ENCODE data around the gene BHMT2. TPM values are rescaled to one million over a fixed set of nuclear protein-coding genes. Genes with fewer than 3 reads are reported as not detected.

Gene BHMT2
- total and polyA plus RNA-seq, 2 experiments from 2014 or later, result 1.7 to 1.9 TPM

DNA sequence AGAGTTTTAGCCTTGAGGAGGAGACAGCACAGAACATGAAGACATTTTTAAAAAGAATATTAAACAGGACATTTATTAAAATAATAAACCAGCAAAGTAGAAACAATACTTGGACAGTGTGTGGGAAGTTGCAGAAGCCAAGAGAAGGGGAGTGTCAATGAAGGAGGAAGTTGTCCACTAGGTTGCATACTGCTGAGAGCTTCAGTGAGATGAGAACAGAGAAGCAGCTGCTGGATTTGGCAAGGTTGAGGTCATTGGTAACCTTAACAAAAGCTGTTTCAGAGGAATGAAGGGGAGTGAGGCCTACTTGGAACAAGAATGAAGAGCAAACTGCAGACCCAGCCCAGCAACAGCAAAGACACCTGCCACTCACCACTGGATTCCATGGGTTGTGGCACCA, 53.4 kb downstream of the BHMT2 start:
- Histone ChIP-seq H3K4me3 (no peak overlapping the region), H4K20me1 (replicated peaks; ENCODE audit: insufficient read depth) (no peaks in the 10 kb centered on the region), H2AFZ (no peak overlapping the region), H3F3A (replicated peaks; ENCODE audit: low read depth) (no peaks in the 10 kb centered on the region), H3K4me2 (no peak overlapping the region), H3K9me2 (ENCODE audit: insufficient read depth) (no peaks in the 10 kb centered on the region), H3K27ac (ENCODE audit: low read depth) (no peak overlapping the region), H3K4me1 (ENCODE audit: insufficient read depth) (no peaks in the 10 kb centered on the region), H3K27me3 (ENCODE audit: insufficient read depth) (no peaks in the 10 kb centered on the region), H3K36me3 (ENCODE audit: insufficient read depth) (no peaks in the 10 kb centered on the region), H3K79me2 (replicated peaks; ENCODE audit: insufficient read depth) (no peaks in the 10 kb centered on the region)
- Mint-ChIP-seq H3K27ac (no peak overlapping the region), H3K36me3 (ENCODE audit: low read depth) (no peaks in the 10 kb centered on the region), H3K4me3 (no peak overlapping the region), H3K9me3 (no peaks in the 10 kb centered on the region), H3K4me1 (no peaks in the 10 kb centered on the region), H3K27me3 (ENCODE audit: insufficient read depth, low read depth, poor library complexity) (no peaks in the 10 kb centered on the region)
- no peak for ATAC-seq
- TF ChIP-seq, protein P1, sequence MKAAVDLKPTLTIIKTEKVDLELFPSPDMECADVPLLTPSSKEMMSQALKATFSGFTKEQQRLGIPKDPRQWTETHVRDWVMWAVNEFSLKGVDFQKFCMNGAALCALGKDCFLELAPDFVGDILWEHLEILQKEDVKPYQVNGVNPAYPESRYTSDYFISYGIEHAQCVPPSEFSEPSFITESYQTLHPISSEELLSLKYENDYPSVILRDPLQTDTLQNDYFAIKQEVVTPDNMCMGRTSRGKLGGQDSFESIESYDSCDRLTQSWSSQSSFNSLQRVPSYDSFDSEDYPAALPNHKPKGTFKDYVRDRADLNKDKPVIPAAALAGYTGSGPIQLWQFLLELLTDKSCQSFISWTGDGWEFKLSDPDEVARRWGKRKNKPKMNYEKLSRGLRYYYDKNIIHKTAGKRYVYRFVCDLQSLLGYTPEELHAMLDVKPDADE (IDR thresholded peaks at IDR 0.05), result no peak
- TF ChIP-seq, protein P2, sequence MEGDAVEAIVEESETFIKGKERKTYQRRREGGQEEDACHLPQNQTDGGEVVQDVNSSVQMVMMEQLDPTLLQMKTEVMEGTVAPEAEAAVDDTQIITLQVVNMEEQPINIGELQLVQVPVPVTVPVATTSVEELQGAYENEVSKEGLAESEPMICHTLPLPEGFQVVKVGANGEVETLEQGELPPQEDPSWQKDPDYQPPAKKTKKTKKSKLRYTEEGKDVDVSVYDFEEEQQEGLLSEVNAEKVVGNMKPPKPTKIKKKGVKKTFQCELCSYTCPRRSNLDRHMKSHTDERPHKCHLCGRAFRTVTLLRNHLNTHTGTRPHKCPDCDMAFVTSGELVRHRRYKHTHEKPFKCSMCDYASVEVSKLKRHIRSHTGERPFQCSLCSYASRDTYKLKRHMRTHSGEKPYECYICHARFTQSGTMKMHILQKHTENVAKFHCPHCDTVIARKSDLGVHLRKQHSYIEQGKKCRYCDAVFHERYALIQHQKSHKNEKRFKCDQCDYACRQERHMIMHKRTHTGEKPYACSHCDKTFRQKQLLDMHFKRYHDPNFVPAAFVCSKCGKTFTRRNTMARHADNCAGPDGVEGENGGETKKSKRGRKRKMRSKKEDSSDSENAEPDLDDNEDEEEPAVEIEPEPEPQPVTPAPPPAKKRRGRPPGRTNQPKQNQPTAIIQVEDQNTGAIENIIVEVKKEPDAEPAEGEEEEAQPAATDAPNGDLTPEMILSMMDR (conservative IDR thresholded peaks at IDR 0.05; ENCODE audit: low read depth in 2 of 2), result no peak
- no peak for TF ChIP-seq JUNB (IDR thresholded peaks at IDR 0.05; ENCODE audit: unreplicated experiment)
- DNase-seq (ENCODE audit: low spot score), result no peak

DNA sequence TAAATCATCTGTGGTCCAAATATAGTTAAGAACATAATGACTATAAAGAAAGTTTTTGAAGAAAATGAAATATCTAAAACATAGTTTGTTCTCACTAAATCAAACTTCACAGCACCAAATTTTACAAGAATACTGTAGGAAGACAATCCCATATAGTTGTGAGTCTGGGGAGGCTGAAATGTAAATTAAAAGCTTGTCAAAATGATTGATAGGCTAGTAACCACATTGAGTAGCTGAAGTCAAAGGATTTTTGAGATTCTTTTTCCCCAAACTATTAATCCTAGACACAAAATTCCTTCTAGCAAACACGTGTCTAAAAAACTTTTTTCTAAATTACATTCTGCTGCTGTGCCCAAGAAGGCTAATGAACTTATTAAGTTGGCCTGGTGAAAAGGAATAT, 55.0 kb downstream of the BHMT2 start:
- DNase-seq (ENCODE audit: low spot score) (no peak), ATAC-seq (no peak)
- Histone ChIP-seq H3K27me3 (ENCODE audit: insufficient read depth) (no peaks in the 10 kb centered on the region), H2AFZ (no peak overlapping the region), H3K4me3 (no peak overlapping the region), H3K79me2 (replicated peaks; ENCODE audit: insufficient read depth) (no peaks in the 10 kb centered on the region), H3F3A (replicated peaks; ENCODE audit: low read depth) (no peaks in the 10 kb centered on the region), H3K27ac (ENCODE audit: low read depth) (no peak overlapping the region), H3K4me2 (no peak overlapping the region), H3K36me3 (ENCODE audit: insufficient read depth) (no peaks in the 10 kb centered on the region), H4K20me1 (replicated peaks; ENCODE audit: insufficient read depth) (no peaks in the 10 kb centered on the region), H3K4me1 (ENCODE audit: insufficient read depth) (no peaks in the 10 kb centered on the region), H3K9me2 (ENCODE audit: insufficient read depth) (no peaks in the 10 kb centered on the region)
- Mint-ChIP-seq H3K9me3 (no peaks in the 10 kb centered on the region), H3K27ac (no peak overlapping the region), H3K4me1 (no peaks in the 10 kb centered on the region), H3K36me3 (ENCODE audit: low read depth) (no peaks in the 10 kb centered on the region), H3K4me3 (no peak overlapping the region), H3K27me3 (ENCODE audit: insufficient read depth, low read depth, poor library complexity) (no peaks in the 10 kb centered on the region)
- no peak for TF ChIP-seq ZNF114 (CRISPR knock-in tag; IDR thresholded peaks at IDR 0.05)
- TF ChIP-seq, protein P2 (conservative IDR thresholded peaks at IDR 0.05; ENCODE audit: low read depth in 2 of 2), result no peak
- TF ChIP-seq JUNB (IDR thresholded peaks at IDR 0.05; ENCODE audit: unreplicated experiment), result no peak
- TF ChIP-seq, protein P3, sequence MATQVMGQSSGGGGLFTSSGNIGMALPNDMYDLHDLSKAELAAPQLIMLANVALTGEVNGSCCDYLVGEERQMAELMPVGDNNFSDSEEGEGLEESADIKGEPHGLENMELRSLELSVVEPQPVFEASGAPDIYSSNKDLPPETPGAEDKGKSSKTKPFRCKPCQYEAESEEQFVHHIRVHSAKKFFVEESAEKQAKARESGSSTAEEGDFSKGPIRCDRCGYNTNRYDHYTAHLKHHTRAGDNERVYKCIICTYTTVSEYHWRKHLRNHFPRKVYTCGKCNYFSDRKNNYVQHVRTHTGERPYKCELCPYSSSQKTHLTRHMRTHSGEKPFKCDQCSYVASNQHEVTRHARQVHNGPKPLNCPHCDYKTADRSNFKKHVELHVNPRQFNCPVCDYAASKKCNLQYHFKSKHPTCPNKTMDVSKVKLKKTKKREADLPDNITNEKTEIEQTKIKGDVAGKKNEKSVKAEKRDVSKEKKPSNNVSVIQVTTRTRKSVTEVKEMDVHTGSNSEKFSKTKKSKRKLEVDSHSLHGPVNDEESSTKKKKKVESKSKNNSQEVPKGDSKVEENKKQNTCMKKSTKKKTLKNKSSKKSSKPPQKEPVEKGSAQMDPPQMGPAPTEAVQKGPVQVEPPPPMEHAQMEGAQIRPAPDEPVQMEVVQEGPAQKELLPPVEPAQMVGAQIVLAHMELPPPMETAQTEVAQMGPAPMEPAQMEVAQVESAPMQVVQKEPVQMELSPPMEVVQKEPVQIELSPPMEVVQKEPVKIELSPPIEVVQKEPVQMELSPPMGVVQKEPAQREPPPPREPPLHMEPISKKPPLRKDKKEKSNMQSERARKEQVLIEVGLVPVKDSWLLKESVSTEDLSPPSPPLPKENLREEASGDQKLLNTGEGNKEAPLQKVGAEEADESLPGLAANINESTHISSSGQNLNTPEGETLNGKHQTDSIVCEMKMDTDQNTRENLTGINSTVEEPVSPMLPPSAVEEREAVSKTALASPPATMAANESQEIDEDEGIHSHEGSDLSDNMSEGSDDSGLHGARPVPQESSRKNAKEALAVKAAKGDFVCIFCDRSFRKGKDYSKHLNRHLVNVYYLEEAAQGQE (IDR thresholded peaks at IDR 0.05; ENCODE audit: unreplicated experiment), result no peak
- TF ChIP-seq NANOG (IDR thresholded peaks at IDR 0.05; ENCODE audit: borderline replicate concordance), result no peak
- no peak for TF ChIP-seq EZH2phosphoT487 (IDR thresholded peaks at IDR 0.05; ENCODE audit: unreplicated experiment)
- no peak for TF ChIP-seq CREB1 (CRISPR knock-in tag; IDR thresholded peaks at IDR 0.05; ENCODE audit: low read depth)
- TF ChIP-seq, protein P1 (IDR thresholded peaks at IDR 0.05), result no peak
